ENCODE results near the gene MAST4.

The MAST4 gene

GRCh38 chr5:66876266-66876807, 280.1 kb downstream of the MAST4 start:
- no peaks in the 10 kb centered on the region for H3K36me3 ChIP-seq (ENCODE audit: control insufficient read depth, insufficient read depth, low read length)
- H3K4me1 ChIP-seq (ENCODE audit: control insufficient read depth, insufficient read depth, low read length) = no peaks in the 10 kb centered on the region
- no peaks in the 10 kb centered on the region for H3K27me3 ChIP-seq (ENCODE audit: control insufficient read depth, insufficient read depth, low read length)
- no peak overlapping the region for H3K4me3 ChIP-seq (ENCODE audit: low read depth, low read length)
- H3K27ac ChIP-seq (ENCODE audit: low read depth, low read length) = no peak overlapping the region
- H3K9ac ChIP-seq (ENCODE audit: low read depth, low read length) = no peak overlapping the region
- no peaks in the 10 kb centered on the region for H3K9me3 ChIP-seq (ENCODE audit: control insufficient read depth, insufficient read depth, low read length)

- no peak overlapping the region for H3K4me3 ChIP-seq (ENCODE audit: low read depth, low read length)
- no peaks in the 10 kb centered on the region for H3K9me3 ChIP-seq (ENCODE audit: control insufficient read depth, insufficient read depth, low read length)
- H3K4me1 ChIP-seq (ENCODE audit: control insufficient read depth, insufficient read depth, low read length) = no peaks in the 10 kb centered on the region; the same call in 1 of the 2 replicates
- no peaks in the 10 kb centered on the region for H3K27me3 ChIP-seq (ENCODE audit: control insufficient read depth, insufficient read depth, low read length)
- no peaks in the 10 kb centered on the region for H3K36me3 ChIP-seq (ENCODE audit: control insufficient read depth, insufficient read depth, low read length)
- H3K9ac ChIP-seq (ENCODE audit: low read depth, low read length) = no peak overlapping the region
- no peak overlapping the region for H3K27ac ChIP-seq (ENCODE audit: low read depth, low read length)
These were observed 281.6 kb downstream of the MAST4 start for GRCh38 chr5:66877843-66878242.

- no peak overlapping the region for H3K27ac ChIP-seq (ENCODE audit: low read depth, low read length)
- no peaks in the 10 kb centered on the region for H3K9me3 ChIP-seq (ENCODE audit: control insufficient read depth, insufficient read depth, low read length)
- no peak overlapping the region for H3K9ac ChIP-seq (ENCODE audit: low read depth, low read length)
- no peaks in the 10 kb centered on the region; the same call in 1 of the 2 replicates for H3K4me1 ChIP-seq (ENCODE audit: control insufficient read depth, insufficient read depth, low read length)
- H3K27me3 ChIP-seq (ENCODE audit: control insufficient read depth, insufficient read depth, low read length) = no peaks in the 10 kb centered on the region
- H3K36me3 ChIP-seq (ENCODE audit: control insufficient read depth, insufficient read depth, low read length) = no peaks in the 10 kb centered on the region
- H3K4me3 ChIP-seq (ENCODE audit: low read depth, low read length) = no peak overlapping the region
These were observed 284.2 kb downstream of the MAST4 start for GRCh38 chr5:66880401-66880800.

- Histone ChIP-seq H3K9ac (ENCODE audit: low read depth, low read length) (no peak overlapping the region), H3K36me3 (ENCODE audit: control insufficient read depth, insufficient read depth, low read length) (no peaks in the 10 kb centered on the region), H3K27ac (ENCODE audit: low read depth, low read length) (no peak overlapping the region), H3K4me1 (ENCODE audit: control insufficient read depth, insufficient read depth, low read length) (no peaks in the 10 kb centered on the region; the same call in 1 of the 2 replicates), H3K9me3 (ENCODE audit: control insufficient read depth, insufficient read depth, low read length) (no peaks in the 10 kb centered on the region), H3K4me3 (ENCODE audit: low read depth, low read length) (no peak overlapping the region), H3K27me3 (ENCODE audit: control insufficient read depth, insufficient read depth, low read length) (no peaks in the 10 kb centered on the region)
These were observed 285.4 kb downstream of the MAST4 start for GRCh38 chr5:66881480-66882161.

GRCh38 chr5:66882606-66883227, 286.5 kb downstream of the MAST4 start:
- Histone ChIP-seq H3K9ac (ENCODE audit: low read depth, low read length) (no peak overlapping the region), H3K27ac (ENCODE audit: low read depth, low read length) (no peak overlapping the region), H3K4me3 (ENCODE audit: low read depth, low read length) (no peak overlapping the region), H3K27me3 (ENCODE audit: control insufficient read depth, insufficient read depth, low read length) (no peaks in the 10 kb centered on the region), H3K4me1 (ENCODE audit: control insufficient read depth, insufficient read depth, low read length) (no peaks in the 10 kb centered on the region; the same call in 1 of the 2 replicates), H3K36me3 (ENCODE audit: control insufficient read depth, insufficient read depth, low read length) (no peaks in the 10 kb centered on the region), H3K9me3 (ENCODE audit: control insufficient read depth, insufficient read depth, low read length) (no peaks in the 10 kb centered on the region)

- Histone ChIP-seq H3K9ac (ENCODE audit: low read depth, low read length) (no peak overlapping the region), H3K27me3 (ENCODE audit: control insufficient read depth, insufficient read depth, low read length) (no peaks in the 10 kb centered on the region), H3K9me3 (ENCODE audit: control insufficient read depth, insufficient read depth, low read length) (no peaks in the 10 kb centered on the region), H3K4me1 (ENCODE audit: control insufficient read depth, insufficient read depth, low read length) (no peaks in the 10 kb centered on the region; the same call in 1 of the 2 replicates), H3K4me3 (ENCODE audit: low read depth, low read length) (no peak overlapping the region), H3K27ac (ENCODE audit: low read depth, low read length) (no peak overlapping the region), H3K36me3 (ENCODE audit: control insufficient read depth, insufficient read depth, low read length) (no peaks in the 10 kb centered on the region)
These were observed 288.5 kb downstream of the MAST4 start for GRCh38 chr5:66884564-66885243.

- no peaks in the 10 kb centered on the region for H3K9me3 ChIP-seq (ENCODE audit: control insufficient read depth, insufficient read depth, low read length)
- no peak overlapping the region for H3K27ac ChIP-seq (ENCODE audit: low read depth, low read length)
- H3K9ac ChIP-seq (ENCODE audit: low read depth, low read length) = no peak overlapping the region
- H3K27me3 ChIP-seq (ENCODE audit: control insufficient read depth, insufficient read depth, low read length) = no peaks in the 10 kb centered on the region
- H3K4me1 ChIP-seq (ENCODE audit: control insufficient read depth, insufficient read depth, low read length) = peaks cover 11% of the 10 kb centered on the region
- no peaks in the 10 kb centered on the region for H3K36me3 ChIP-seq (ENCODE audit: control insufficient read depth, insufficient read depth, low read length)
- no peak overlapping the region for H3K4me3 ChIP-seq (ENCODE audit: low read depth, low read length)
These were observed 290.7 kb downstream of the MAST4 start for GRCh38 chr5:66886941-66887340.

GRCh38 chr5:66888613-66889012, 292.4 kb downstream of the MAST4 start:
- Histone ChIP-seq H3K27ac (ENCODE audit: low read depth, low read length) (no peak overlapping the region), H3K4me1 (ENCODE audit: control insufficient read depth, insufficient read depth, low read length) (peaks cover 17% of the 10 kb centered on the region), H3K36me3 (ENCODE audit: control insufficient read depth, insufficient read depth, low read length) (no peaks in the 10 kb centered on the region), H3K9me3 (ENCODE audit: control insufficient read depth, insufficient read depth, low read length) (no peaks in the 10 kb centered on the region), H3K4me3 (ENCODE audit: low read depth, low read length) (no peak overlapping the region), H3K27me3 (ENCODE audit: control insufficient read depth, insufficient read depth, low read length) (no peaks in the 10 kb centered on the region), H3K9ac (ENCODE audit: low read depth, low read length) (no peak overlapping the region)

GRCh38 chr5:66889056-66889455, 292.9 kb downstream of the MAST4 start:
- no peaks in the 10 kb centered on the region for H3K36me3 ChIP-seq (ENCODE audit: control insufficient read depth, insufficient read depth, low read length)
- no peaks in the 10 kb centered on the region for H3K9me3 ChIP-seq (ENCODE audit: control insufficient read depth, insufficient read depth, low read length)
- no peak overlapping the region for H3K27ac ChIP-seq (ENCODE audit: low read depth, low read length)
- no peaks in the 10 kb centered on the region for H3K27me3 ChIP-seq (ENCODE audit: control insufficient read depth, insufficient read depth, low read length)
- H3K4me3 ChIP-seq (ENCODE audit: low read depth, low read length) = no peak overlapping the region
- no peak overlapping the region for H3K9ac ChIP-seq (ENCODE audit: low read depth, low read length)
- H3K4me1 ChIP-seq (ENCODE audit: control insufficient read depth, insufficient read depth, low read length) = peaks cover 17% of the 10 kb centered on the region

GRCh38 chr5:66889524-66889923, 293.3 kb downstream of the MAST4 start:
- Histone ChIP-seq H3K9ac (ENCODE audit: low read depth, low read length) (no peak overlapping the region), H3K4me3 (ENCODE audit: low read depth, low read length) (no peak overlapping the region), H3K27ac (ENCODE audit: low read depth, low read length) (no peak overlapping the region), H3K36me3 (ENCODE audit: control insufficient read depth, insufficient read depth, low read length) (no peaks in the 10 kb centered on the region), H3K27me3 (ENCODE audit: control insufficient read depth, insufficient read depth, low read length) (no peaks in the 10 kb centered on the region), H3K4me1 (ENCODE audit: control insufficient read depth, insufficient read depth, low read length) (peaks cover 17% of the 10 kb centered on the region), H3K9me3 (ENCODE audit: control insufficient read depth, insufficient read depth, low read length) (no peaks in the 10 kb centered on the region)
